ENCODE data around the gene RSRC1. TPM values are rescaled to one million over a fixed set of nuclear protein-coding genes. Genes with fewer than 3 reads are reported as not detected.
"Not testable (repeated sequence)": the region's sequence is repeated elsewhere in the genome, so short reads cannot be mapped to it uniquely, and the experiment has no call there.

Gene RSRC1
- total RNA-seq (2022) = 32.3 and 35.8 TPM in 2 replicates
- Bru-seq, nascent RNA = percentile 71 among the genes with signal in this experiment
- BruChase-seq, experiment 1, labeled RNA remaining after a 6-hour chase = percentile 54 among the genes with signal in this experiment
- BruChase-seq, experiment 2, labeled RNA remaining after a 2-hour chase = percentile 61 among the genes with signal in this experiment
- long read RNA-seq, transcript RSRC1-201 (10 exons, 1,727 nt) = major isoform, 27 of 63 reads
- long read RNA-seq, transcript RSRC1-215 (10 exons, 1,738 nt) = minor isoform, 20 of 63 reads
- long read RNA-seq, partial matches to known transcripts = 3 of 63 reads
- long read RNA-seq, other reads (novel, unspliced or antisense) = 13 of 63 reads

- H3K4me1 Mint-ChIP-seq (ENCODE audit: insufficient read depth, unreplicated experiment) = peaks cover 29% of the 10 kb centered on the region
- H3K4me3 Mint-ChIP-seq (ENCODE audit: unreplicated experiment) = peak within 1 kb of the TSS; percentile 86
- ChIA-PET POLR2A (interaction anchor here (0.6 to 5.5 kb wide), 20 partner anchors 10 to 1233 kb away, joined by 3 to 59 read pairs (median 4); partner anchors contain the start of gene CCNL1), CTCF (interaction anchor here (0.6 to 1.8 kb wide), 10 partner anchors 10 to 429 kb away, joined by 3 to 6 read pairs (median 3); no protein-coding TSS in a partner anchor)
- intact Hi-C loops (cut with micrococcal nuclease) = loop anchor here (1.0 to 5.0 kb wide), 3 partner anchors 58 to 322 kb away; no protein-coding TSS in a partner anchor
- no peaks in the 10 kb centered on the region for H3K9me3 Mint-ChIP-seq (ENCODE audit: unreplicated experiment)
- TSS peak; percentile 68 for BruUV-seq (replicated peaks)
- DNase-seq (ENCODE audit: unreplicated experiment) = peak; percentile 91
- TF ChIP-seq, protein P1, sequence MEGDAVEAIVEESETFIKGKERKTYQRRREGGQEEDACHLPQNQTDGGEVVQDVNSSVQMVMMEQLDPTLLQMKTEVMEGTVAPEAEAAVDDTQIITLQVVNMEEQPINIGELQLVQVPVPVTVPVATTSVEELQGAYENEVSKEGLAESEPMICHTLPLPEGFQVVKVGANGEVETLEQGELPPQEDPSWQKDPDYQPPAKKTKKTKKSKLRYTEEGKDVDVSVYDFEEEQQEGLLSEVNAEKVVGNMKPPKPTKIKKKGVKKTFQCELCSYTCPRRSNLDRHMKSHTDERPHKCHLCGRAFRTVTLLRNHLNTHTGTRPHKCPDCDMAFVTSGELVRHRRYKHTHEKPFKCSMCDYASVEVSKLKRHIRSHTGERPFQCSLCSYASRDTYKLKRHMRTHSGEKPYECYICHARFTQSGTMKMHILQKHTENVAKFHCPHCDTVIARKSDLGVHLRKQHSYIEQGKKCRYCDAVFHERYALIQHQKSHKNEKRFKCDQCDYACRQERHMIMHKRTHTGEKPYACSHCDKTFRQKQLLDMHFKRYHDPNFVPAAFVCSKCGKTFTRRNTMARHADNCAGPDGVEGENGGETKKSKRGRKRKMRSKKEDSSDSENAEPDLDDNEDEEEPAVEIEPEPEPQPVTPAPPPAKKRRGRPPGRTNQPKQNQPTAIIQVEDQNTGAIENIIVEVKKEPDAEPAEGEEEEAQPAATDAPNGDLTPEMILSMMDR (IDR thresholded peaks at IDR 0.05; ENCODE audit: unreplicated experiment) = no peak
- peaks cover 14% of the 10 kb centered on the region for H3K36me3 Mint-ChIP-seq (ENCODE audit: insufficient read depth, unreplicated experiment)
- peak within 1 kb of the TSS; percentile 97 for H3K27ac Mint-ChIP-seq (ENCODE audit: low read depth, unreplicated experiment)
- H3K27me3 Mint-ChIP-seq (ENCODE audit: insufficient read depth, unreplicated experiment) = no peaks in the 10 kb centered on the region
Observed at GRCh38 chr3:158109804-158110657, at the start of gene RSRC1. Gene RSRC1, plus strand, starts transcription at chr3:158110089. Its CDS starts 12,016 bp downstream, at chr3:158122105.

DNA sequence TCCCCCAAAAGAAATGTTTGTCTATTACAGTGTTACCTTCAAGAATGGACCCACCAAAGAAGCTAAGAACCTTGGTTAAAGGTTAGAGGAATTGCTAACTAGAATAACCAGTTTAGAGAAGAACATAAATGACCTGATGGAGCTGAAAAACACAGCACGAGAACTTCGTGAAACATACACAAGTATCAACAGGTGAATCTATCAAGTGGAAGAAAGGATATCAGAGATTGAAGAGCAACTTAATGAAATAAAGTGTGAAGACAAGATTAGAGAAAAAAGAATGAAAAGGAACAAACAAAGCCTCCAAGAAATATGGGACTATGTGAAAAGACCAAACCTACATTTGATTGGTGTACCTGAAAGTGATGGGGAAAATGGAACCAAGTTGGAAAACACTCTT lies 44.3 kb upstream of the RSRC1 start:
- DNase-seq (ENCODE audit: unreplicated experiment); H3K27ac Mint-ChIP-seq (ENCODE audit: low read depth, unreplicated experiment); H3K36me3 Mint-ChIP-seq (ENCODE audit: insufficient read depth, unreplicated experiment); H3K4me3 Mint-ChIP-seq (ENCODE audit: unreplicated experiment); BruUV-seq (replicated peaks); H3K27me3 Mint-ChIP-seq (ENCODE audit: insufficient read depth, unreplicated experiment); H3K9me3 Mint-ChIP-seq (ENCODE audit: unreplicated experiment); POLR2A ChIA-PET; H3K4me1 Mint-ChIP-seq (ENCODE audit: insufficient read depth, unreplicated experiment); intact Hi-C loops (cut with micrococcal nuclease): not testable (repeated sequence)
- CTCF ChIA-PET = interaction anchor here (1.2 kb wide), 1 partner anchor 368 kb away, joined by 3 read pairs; no protein-coding TSS in a partner anchor

DNA sequence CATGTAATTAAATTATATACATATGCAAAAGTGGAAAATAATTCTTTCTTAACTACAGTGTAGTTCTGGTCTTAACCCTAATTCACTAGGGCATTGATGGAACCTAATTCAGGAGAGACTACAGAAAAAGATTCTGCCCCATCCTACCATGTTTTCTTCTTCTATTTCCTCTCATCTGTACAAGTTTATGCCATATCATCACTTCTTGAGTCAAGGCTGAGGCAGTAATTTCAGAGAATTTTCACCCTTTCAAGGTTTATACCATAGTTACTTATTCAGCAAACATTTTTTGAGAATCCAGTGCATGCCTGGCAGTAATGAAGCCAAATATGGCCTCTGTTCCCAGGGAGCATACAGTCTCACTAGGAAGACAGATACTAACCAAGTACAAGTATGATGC lies 37.1 kb upstream of the RSRC1 start:
- BruUV-seq (replicated peaks) = no TSS peak
- no peak overlapping the region for H3K4me3 Mint-ChIP-seq (ENCODE audit: unreplicated experiment)
- no peaks in the 10 kb centered on the region for H3K9me3 Mint-ChIP-seq (ENCODE audit: unreplicated experiment)
- CTCF ChIA-PET = no interaction called here
- H3K36me3 Mint-ChIP-seq (ENCODE audit: insufficient read depth, unreplicated experiment) = no peaks in the 10 kb centered on the region
- no peaks in the 10 kb centered on the region for H3K4me1 Mint-ChIP-seq (ENCODE audit: insufficient read depth, unreplicated experiment)
- POLR2A ChIA-PET = no interaction called here
- TF ChIP-seq, protein P1 (IDR thresholded peaks at IDR 0.05; ENCODE audit: unreplicated experiment) = no peak
- intact Hi-C loops (cut with micrococcal nuclease) = no loop called here
- H3K27me3 Mint-ChIP-seq (ENCODE audit: insufficient read depth, unreplicated experiment) = no peaks in the 10 kb centered on the region
- H3K27ac Mint-ChIP-seq (ENCODE audit: low read depth, unreplicated experiment) = no peak overlapping the region
- no peak for DNase-seq (ENCODE audit: unreplicated experiment)

GRCh38 chr3:158074591-158074990 lies 35.3 kb upstream of the RSRC1 start:
- Mint-ChIP-seq H3K36me3 (ENCODE audit: insufficient read depth, unreplicated experiment) (no peaks in the 10 kb centered on the region), H3K27me3 (ENCODE audit: insufficient read depth, unreplicated experiment) (no peaks in the 10 kb centered on the region), H3K9me3 (ENCODE audit: unreplicated experiment) (no peaks in the 10 kb centered on the region), H3K4me3 (ENCODE audit: unreplicated experiment) (no peak overlapping the region), H3K4me1 (ENCODE audit: insufficient read depth, unreplicated experiment) (no peaks in the 10 kb centered on the region), H3K27ac (ENCODE audit: low read depth, unreplicated experiment) (no peak overlapping the region)
- intact Hi-C loops (cut with micrococcal nuclease) = no loop called here
- no peak for DNase-seq (ENCODE audit: unreplicated experiment)
- no TSS peak for BruUV-seq (replicated peaks)
- CTCF ChIA-PET = no interaction called here
- TF ChIP-seq, protein P1 (IDR thresholded peaks at IDR 0.05; ENCODE audit: unreplicated experiment) = no peak
- POLR2A ChIA-PET = no interaction called here
